ENCODE results near the gene LDLRAD3. TPM values are rescaled to one million over a fixed set of nuclear protein-coding genes. Genes with fewer than 3 reads are reported as not detected.
A peak's percentile ranks its signal among the peaks of the same experiment; 100 is the strongest.

The LDLRAD3 gene
- total RNA-seq, 1 experiment from 2014 or later = 12.1 TPM

DNA sequence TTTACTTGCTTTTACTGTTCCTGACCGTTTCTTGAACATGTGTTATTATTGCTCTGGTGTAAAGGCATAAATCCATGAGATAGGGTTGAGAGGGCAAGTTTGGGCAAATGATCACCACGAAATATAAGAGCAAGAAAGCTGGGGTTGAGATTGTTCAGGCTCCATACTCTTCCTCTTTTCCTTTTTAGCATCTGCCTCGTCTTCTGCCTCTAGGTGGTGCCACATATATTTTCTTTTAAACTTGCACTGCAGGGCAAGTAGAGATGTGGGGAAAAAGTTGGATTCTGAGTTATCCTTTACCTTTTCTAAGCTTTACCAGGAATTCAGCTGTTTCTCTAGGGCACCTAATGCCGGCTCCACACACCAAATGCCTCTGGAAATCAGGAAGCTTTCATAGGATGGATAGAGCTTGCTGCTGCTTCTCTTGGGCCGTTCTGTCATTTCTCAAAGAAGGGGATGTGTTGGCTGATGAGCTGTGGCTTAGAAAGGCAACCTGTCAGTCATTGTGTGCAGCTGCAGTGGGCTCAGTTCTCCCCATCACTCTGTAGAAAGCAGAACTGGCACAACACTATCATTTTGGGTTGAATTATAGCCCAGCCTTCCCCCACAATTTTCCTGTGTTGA lies 98.2 kb downstream of the LDLRAD3 start:
- no peaks in the 10 kb centered on the region for H3K9me3 ChIP-seq (ENCODE audit: control insufficient read depth, low read depth, low read length)
- no peak overlapping the region for H2AFZ ChIP-seq (ENCODE audit: low read length)
- H4K5ac ChIP-seq (ENCODE audit: insufficient read length, low read depth, low read length) = no peak overlapping the region
- no peak overlapping the region for H2AK5ac ChIP-seq (ENCODE audit: insufficient read length, low read length)
- H3K23me2 ChIP-seq (ENCODE audit: insufficient read length, low read depth, low read length, poor library complexity, severe bottlenecking) = no peaks in the 10 kb centered on the region
- H4K20me1 ChIP-seq (ENCODE audit: control insufficient read depth, insufficient read depth, insufficient read length) = no peaks in the 10 kb centered on the region
- no peak overlapping the region for H2BK20ac ChIP-seq (ENCODE audit: low read depth, low read length, poor library complexity, severe bottlenecking)
- TF ChIP-seq, protein P1, sequence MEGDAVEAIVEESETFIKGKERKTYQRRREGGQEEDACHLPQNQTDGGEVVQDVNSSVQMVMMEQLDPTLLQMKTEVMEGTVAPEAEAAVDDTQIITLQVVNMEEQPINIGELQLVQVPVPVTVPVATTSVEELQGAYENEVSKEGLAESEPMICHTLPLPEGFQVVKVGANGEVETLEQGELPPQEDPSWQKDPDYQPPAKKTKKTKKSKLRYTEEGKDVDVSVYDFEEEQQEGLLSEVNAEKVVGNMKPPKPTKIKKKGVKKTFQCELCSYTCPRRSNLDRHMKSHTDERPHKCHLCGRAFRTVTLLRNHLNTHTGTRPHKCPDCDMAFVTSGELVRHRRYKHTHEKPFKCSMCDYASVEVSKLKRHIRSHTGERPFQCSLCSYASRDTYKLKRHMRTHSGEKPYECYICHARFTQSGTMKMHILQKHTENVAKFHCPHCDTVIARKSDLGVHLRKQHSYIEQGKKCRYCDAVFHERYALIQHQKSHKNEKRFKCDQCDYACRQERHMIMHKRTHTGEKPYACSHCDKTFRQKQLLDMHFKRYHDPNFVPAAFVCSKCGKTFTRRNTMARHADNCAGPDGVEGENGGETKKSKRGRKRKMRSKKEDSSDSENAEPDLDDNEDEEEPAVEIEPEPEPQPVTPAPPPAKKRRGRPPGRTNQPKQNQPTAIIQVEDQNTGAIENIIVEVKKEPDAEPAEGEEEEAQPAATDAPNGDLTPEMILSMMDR (conservative IDR thresholded peaks at IDR 0.05) = peak; percentile 71
- peaks cover 4 to 11% (median 9%) of the 10 kb centered on the region in 3 experiments; a peak in 6 of 7 replicates for H3K36me3 Mint-ChIP-seq (ENCODE audit: insufficient read depth in 1 of 3, low read depth in 3 of 3)
- no peak for DNase-seq
- WGBS (ENCODE audit: extremely low coverage, insufficient read length, low lambda C conversion rate) = no CpG with 5 or more reads among the region's 5 CpGs
- no peak overlapping the region for H3K56ac ChIP-seq (ENCODE audit: insufficient read length, low read depth, low read length)
- no peaks in the 10 kb centered on the region for H3K4me1 ChIP-seq (ENCODE audit: insufficient read depth, low read length)
- no peaks in the 10 kb centered on the region for H3K27me3 ChIP-seq (ENCODE audit: insufficient read depth, low read length)
- H2BK12ac ChIP-seq (ENCODE audit: insufficient read length, low read depth, low read length) = no peak overlapping the region
- no peaks in the 10 kb centered on the region for H3K27me3 Mint-ChIP-seq (ENCODE audit: low read depth)
- H3K9me3 Mint-ChIP-seq = peaks cover 0 to 2% of the 10 kb centered on the region in 2 experiments; a peak in 1 of 5 replicates
- H3K4me1 Mint-ChIP-seq = peaks cover 15 to 18% of the 10 kb centered on the region in 2 experiments
- H3K9ac ChIP-seq (ENCODE audit: extremely low read depth, insufficient read length, low read length) = no peak overlapping the region
- H3K18ac ChIP-seq (ENCODE audit: insufficient read length, low read depth, low read length) = no peak overlapping the region
- H3K14ac ChIP-seq (ENCODE audit: insufficient read depth, low read length) = no peak overlapping the region
- H3K79me2 ChIP-seq (ENCODE audit: insufficient read depth, low read length) = no peaks in the 10 kb centered on the region
- H3K23ac ChIP-seq (ENCODE audit: insufficient read length, low read depth, low read length) = no peak overlapping the region
- no peak overlapping the region for H3K4me2 ChIP-seq (ENCODE audit: insufficient read depth, insufficient read length, low read length)
- peak overlapping the region in 1 of 3 experiments; percentile 91; a peak in 1 of 7 replicates for H3K27ac Mint-ChIP-seq
- H3K4me3 Mint-ChIP-seq = no peak overlapping the region
- H3T11ph ChIP-seq (ENCODE audit: low read length) = no peak overlapping the region
- no peak overlapping the region for H2BK5ac ChIP-seq (ENCODE audit: insufficient read length, low read length)
- no peak overlapping the region for H4K91ac ChIP-seq (ENCODE audit: insufficient read length, low read depth, low read length)
- H3K27ac ChIP-seq (ENCODE audit: insufficient read length, low read depth, low read length) = no peak overlapping the region
- no peak overlapping the region for H3K4ac ChIP-seq (ENCODE audit: low read depth, low read length)
- no peak overlapping the region for H2BK120ac ChIP-seq (ENCODE audit: low read depth, low read length, poor library complexity, severe bottlenecking)
- H4K8ac ChIP-seq (replicated peaks; ENCODE audit: insufficient read length, low read depth, low read length) = no peak overlapping the region
- H3K79me1 ChIP-seq (ENCODE audit: insufficient read depth, low read depth, low read length, poor library complexity, severe bottlenecking) = no peaks in the 10 kb centered on the region
- H2BK15ac ChIP-seq (ENCODE audit: low read depth, low read length) = no peak overlapping the region
